Measurements from ENCODE around the gene COPZ1.
"Not testable (repeated sequence)": the region's sequence is repeated elsewhere in the genome, so short reads cannot be mapped to it uniquely, and the experiment has no call there.

The COPZ1 gene

GRCh38 chr12:54294953-54295566, 29.9 kb upstream of the COPZ1 start:
- DNase-seq (ENCODE audit: low spot score), result no peak

- no peak for DNase-seq (ENCODE audit: low spot score)
Observed at GRCh38 chr12:54296393-54297099, 28.4 kb upstream of the COPZ1 start.

GRCh38 chr12:54298904-54299303, 26.0 kb upstream of the COPZ1 start:
- DNase-seq (ENCODE audit: low spot score), result no peak

GRCh38 chr12:54299515-54300224, 25.3 kb upstream of the COPZ1 start:
- DNase-seq (ENCODE audit: low spot score), result no peak

GRCh38 chr12:54300225-54300731, 24.7 kb upstream of the COPZ1 start:
- DNase-seq (ENCODE audit: low spot score), result no peak

GRCh38 chr12:54300732-54301427, 24.1 kb upstream of the COPZ1 start, which contains the start of gene NFE2:
Gene NFE2 (minus strand): TSS chr12:54301015. CDS start chr12:54295248, 5,767 bp downstream.
- peak; percentile 69 for DNase-seq (ENCODE audit: low spot score)

GRCh38 chr12:54301428-54302048, 23.4 kb upstream of the COPZ1 start:
- no peak for DNase-seq (ENCODE audit: low spot score)

GRCh38 chr12:54303640-54304039, 21.3 kb upstream of the COPZ1 start:
- DNase-seq (ENCODE audit: low spot score), result no peak

GRCh38 chr12:54304187-54304810, 20.6 kb upstream of the COPZ1 start:
- peak; percentile 50 for DNase-seq (ENCODE audit: low spot score)

- no peak for DNase-seq (ENCODE audit: low spot score)
Observed at GRCh38 chr12:54306925-54307741, 17.8 kb upstream of the COPZ1 start.

GRCh38 chr12:54311051-54311450, 13.9 kb upstream of the COPZ1 start:
- DNase-seq (ENCODE audit: low spot score), result no peak

- DNase-seq (ENCODE audit: low spot score), result not testable (repeated sequence)
Observed at GRCh38 chr12:54312309-54312708, 12.6 kb upstream of the COPZ1 start.

GRCh38 chr12:54321363-54321762, 3.6 kb upstream of the COPZ1 start:
- DNase-seq (ENCODE audit: low spot score), result no peak

GRCh38 chr12:54325442-54326109, 645 bp downstream of the COPZ1 start:
- DNase-seq (ENCODE audit: low spot score), result not testable (repeated sequence)

GRCh38 chr12:54328595-54329337, 3.8 kb downstream of the COPZ1 start:
- no peak for DNase-seq (ENCODE audit: low spot score)

- no peak for DNase-seq (ENCODE audit: low spot score)
Observed at GRCh38 chr12:54329759-54330158, 4.8 kb downstream of the COPZ1 start.

- no peak for DNase-seq (ENCODE audit: low spot score)
Observed at GRCh38 chr12:54330442-54330841, 5.5 kb downstream of the COPZ1 start.

GRCh38 chr12:54331461-54331860, 6.5 kb downstream of the COPZ1 start:
- no peak for DNase-seq (ENCODE audit: low spot score)

- DNase-seq (ENCODE audit: low spot score), result no peak
Observed at GRCh38 chr12:54333420-54334034, 8.6 kb downstream of the COPZ1 start.

Data from AG08396 (cell line).